ENCODE results near the gene STK17B. TPM values are rescaled to one million over a fixed set of nuclear protein-coding genes. Genes with fewer than 3 reads are reported as not detected.
"Not testable (repeated sequence)": the region's sequence is repeated elsewhere in the genome, so short reads cannot be mapped to it uniquely, and the experiment has no call there.

The STK17B gene
- total RNA-seq, 3 donors from 2014 or later (not counting 1 experiment from before 2014, with no cell fraction given), result 295 to 390 (median 380) TPM

GRCh38 chr2:196187898-196188458, 16.6 kb upstream of the STK17B start:
- H3K36me3 Mint-ChIP-seq, result no peaks in the 10 kb centered on the region
- H3K27ac Mint-ChIP-seq, result no peak overlapping the region
- TF ChIP-seq, protein P1, sequence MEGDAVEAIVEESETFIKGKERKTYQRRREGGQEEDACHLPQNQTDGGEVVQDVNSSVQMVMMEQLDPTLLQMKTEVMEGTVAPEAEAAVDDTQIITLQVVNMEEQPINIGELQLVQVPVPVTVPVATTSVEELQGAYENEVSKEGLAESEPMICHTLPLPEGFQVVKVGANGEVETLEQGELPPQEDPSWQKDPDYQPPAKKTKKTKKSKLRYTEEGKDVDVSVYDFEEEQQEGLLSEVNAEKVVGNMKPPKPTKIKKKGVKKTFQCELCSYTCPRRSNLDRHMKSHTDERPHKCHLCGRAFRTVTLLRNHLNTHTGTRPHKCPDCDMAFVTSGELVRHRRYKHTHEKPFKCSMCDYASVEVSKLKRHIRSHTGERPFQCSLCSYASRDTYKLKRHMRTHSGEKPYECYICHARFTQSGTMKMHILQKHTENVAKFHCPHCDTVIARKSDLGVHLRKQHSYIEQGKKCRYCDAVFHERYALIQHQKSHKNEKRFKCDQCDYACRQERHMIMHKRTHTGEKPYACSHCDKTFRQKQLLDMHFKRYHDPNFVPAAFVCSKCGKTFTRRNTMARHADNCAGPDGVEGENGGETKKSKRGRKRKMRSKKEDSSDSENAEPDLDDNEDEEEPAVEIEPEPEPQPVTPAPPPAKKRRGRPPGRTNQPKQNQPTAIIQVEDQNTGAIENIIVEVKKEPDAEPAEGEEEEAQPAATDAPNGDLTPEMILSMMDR (IDR thresholded peaks at IDR 0.05), result no peak
- H3K9me3 Mint-ChIP-seq, result peaks cover 0 to 3% of the 10 kb centered on the region in 2 donors
- ATAC-seq (no peak), DNase-seq (no peak)
- intact Hi-C loops (cut with micrococcal nuclease), result no loop called here
- Histone ChIP-seq H3K4me3 (ENCODE audit: low read length) (no peak overlapping the region), H3K27ac (ENCODE audit: low read length) (no peak overlapping the region), H3K9me3 (ENCODE audit: control insufficient read depth, insufficient read depth, low read length) (no peaks in the 10 kb centered on the region), H3K36me3 (ENCODE audit: control insufficient read depth, insufficient read depth, low read length) (no peaks in the 10 kb centered on the region), H3K4me1 (ENCODE audit: control insufficient read depth, insufficient read depth, low read length) (peaks cover 25% of the 10 kb centered on the region), H3K27me3 (ENCODE audit: control insufficient read depth, insufficient read depth, low read length) (no peaks in the 10 kb centered on the region)
- no peaks in the 10 kb centered on the region for H3K27me3 Mint-ChIP-seq (ENCODE audit: low read depth in 2 of 2)
- 96% methylated on average over 2 of the region's 2 CpGs for WGBS (ENCODE audit: insufficient coverage)
- peaks cover 18 to 29% of the 10 kb centered on the region in 2 donors for H3K4me1 Mint-ChIP-seq
- H3K4me3 Mint-ChIP-seq, result no peak overlapping the region

DNA sequence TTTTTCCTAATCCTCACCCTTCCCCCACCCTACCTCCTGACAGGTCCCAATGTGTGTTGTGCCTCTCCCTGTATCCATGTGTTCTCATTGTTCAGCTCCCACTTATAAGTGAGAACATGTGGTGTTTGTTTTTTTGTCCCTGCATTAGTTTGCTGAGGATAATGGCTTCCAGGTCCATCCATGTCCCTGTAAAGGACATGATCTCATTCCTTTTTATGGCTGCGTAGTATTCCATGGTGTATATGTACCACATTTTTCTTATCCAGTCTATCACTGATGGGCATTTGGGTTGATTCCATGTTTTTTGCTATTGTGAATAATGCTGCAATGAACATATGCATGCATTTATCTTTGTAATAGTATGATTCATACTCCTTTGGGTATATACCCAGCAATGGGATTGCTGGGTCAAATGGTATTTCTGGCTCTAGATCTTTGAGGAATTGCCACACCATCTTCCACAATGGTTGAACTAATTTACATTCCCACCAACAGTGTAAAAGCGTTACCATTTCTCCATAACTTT, 15.9 kb upstream of the STK17B start:
- H3K9me3 ChIP-seq (ENCODE audit: control insufficient read depth, insufficient read depth, low read length); H3K27me3 ChIP-seq (ENCODE audit: control insufficient read depth, insufficient read depth, low read length); H3K27ac Mint-ChIP-seq; H3K36me3 Mint-ChIP-seq; H3K36me3 ChIP-seq (ENCODE audit: control insufficient read depth, insufficient read depth, low read length); intact Hi-C loops (cut with micrococcal nuclease); H3K27ac ChIP-seq (ENCODE audit: low read length); H3K4me3 ChIP-seq (ENCODE audit: low read length); H3K4me3 Mint-ChIP-seq; ATAC-seq; H3K27me3 Mint-ChIP-seq (ENCODE audit: low read depth in 2 of 2); H3K9me3 Mint-ChIP-seq; DNase-seq: not testable (repeated sequence)
- peaks cover 30% of the 10 kb centered on the region for H3K4me1 ChIP-seq (ENCODE audit: control insufficient read depth, insufficient read depth, low read length)
- H3K4me1 Mint-ChIP-seq, result peaks cover 26 to 36% of the 10 kb centered on the region in 2 donors
- WGBS (ENCODE audit: insufficient coverage), result 100% methylated on average over 1 of the region's 2 CpGs

GRCh38 chr2:196186266-196186980, 15.0 kb upstream of the STK17B start:
- Mint-ChIP-seq H3K4me1 (peaks cover 34 to 44% of the 10 kb centered on the region in 2 donors), H3K36me3 (no peaks in the 10 kb centered on the region), H3K27me3 (ENCODE audit: low read depth in 2 of 2) (no peaks in the 10 kb centered on the region), H3K9me3 (peaks cover 0 to 3% of the 10 kb centered on the region in 2 donors), H3K27ac (peak overlapping the region in 1 of 2 donors; percentile 29), H3K4me3 (no peak overlapping the region)
- no peaks in the 10 kb centered on the region for H3K27me3 ChIP-seq (ENCODE audit: control insufficient read depth, insufficient read depth, low read length)
- no peak for ATAC-seq
- WGBS (ENCODE audit: insufficient coverage), result 74% methylated on average over 3 of the region's 3 CpGs
- H3K27ac ChIP-seq (ENCODE audit: low read length), result no peak overlapping the region
- TF ChIP-seq, protein P1 (IDR thresholded peaks at IDR 0.05), result no peak
- DNase-seq, result no peak
- H3K36me3 ChIP-seq (ENCODE audit: control insufficient read depth, insufficient read depth, low read length), result no peaks in the 10 kb centered on the region
- intact Hi-C loops (cut with micrococcal nuclease), result no loop called here
- H3K9me3 ChIP-seq (ENCODE audit: control insufficient read depth, insufficient read depth, low read length), result no peaks in the 10 kb centered on the region
- no peak overlapping the region for H3K4me3 ChIP-seq (ENCODE audit: low read length)
- H3K4me1 ChIP-seq (ENCODE audit: control insufficient read depth, insufficient read depth, low read length), result peaks cover 32% of the 10 kb centered on the region

- Mint-ChIP-seq H3K9me3 (peaks cover 0 to 3% of the 10 kb centered on the region in 2 donors), H3K4me1 (peaks cover 34 to 56% of the 10 kb centered on the region in 2 donors), H3K4me3 (no peak overlapping the region), H3K27me3 (ENCODE audit: low read depth in 2 of 2) (no peaks in the 10 kb centered on the region), H3K36me3 (no peaks in the 10 kb centered on the region), H3K27ac (peak overlapping the region; percentile 90 to 98)
- WGBS (ENCODE audit: insufficient coverage), result 75% methylated on average over 3 of the region's 3 CpGs
- Histone ChIP-seq H3K4me1 (ENCODE audit: control insufficient read depth, insufficient read depth, low read length) (peaks cover 38% of the 10 kb centered on the region), H3K27me3 (ENCODE audit: control insufficient read depth, insufficient read depth, low read length) (no peaks in the 10 kb centered on the region), H3K4me3 (ENCODE audit: low read length) (no peak overlapping the region), H3K27ac (ENCODE audit: low read length) (peak overlapping the region; percentile 88), H3K9me3 (ENCODE audit: control insufficient read depth, insufficient read depth, low read length) (no peaks in the 10 kb centered on the region), H3K36me3 (ENCODE audit: control insufficient read depth, insufficient read depth, low read length) (no peaks in the 10 kb centered on the region)
- TF ChIP-seq, protein P1 (IDR thresholded peaks at IDR 0.05), result no peak
- ATAC-seq, result peak; percentile 37 to 61 (median 38)
- peak in 1 of 2 donors; percentile 52 for DNase-seq
- intact Hi-C loops (cut with micrococcal nuclease), result loop anchor here (5.0 kb wide), 1 partner anchor 38 kb away; no protein-coding TSS in a partner anchor
Observed at GRCh38 chr2:196184921-196185320, 13.5 kb upstream of the STK17B start.
